ENCODE measurements around the gene KRTAP6-2.

Gene KRTAP6-2

DNA sequence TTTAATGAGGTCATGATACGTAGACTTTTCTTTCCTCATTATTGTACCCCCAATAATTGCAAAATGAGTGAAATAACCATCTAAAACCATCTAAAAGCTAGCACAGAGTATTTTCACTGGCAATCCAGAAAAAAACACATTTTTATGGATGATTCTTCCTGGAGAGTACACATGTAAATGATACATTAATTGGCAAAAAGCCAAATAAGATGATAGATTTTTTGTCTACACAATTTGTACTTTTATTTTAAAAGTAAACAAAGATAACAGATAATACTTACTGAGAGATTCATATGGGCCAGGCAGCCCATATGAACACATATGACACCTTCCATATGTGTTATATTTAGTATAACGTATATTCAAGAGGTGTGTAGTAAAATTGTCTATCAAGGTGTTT, 35.1 kb downstream of the KRTAP6-2 start:
- no peak for DNase-seq

DNA sequence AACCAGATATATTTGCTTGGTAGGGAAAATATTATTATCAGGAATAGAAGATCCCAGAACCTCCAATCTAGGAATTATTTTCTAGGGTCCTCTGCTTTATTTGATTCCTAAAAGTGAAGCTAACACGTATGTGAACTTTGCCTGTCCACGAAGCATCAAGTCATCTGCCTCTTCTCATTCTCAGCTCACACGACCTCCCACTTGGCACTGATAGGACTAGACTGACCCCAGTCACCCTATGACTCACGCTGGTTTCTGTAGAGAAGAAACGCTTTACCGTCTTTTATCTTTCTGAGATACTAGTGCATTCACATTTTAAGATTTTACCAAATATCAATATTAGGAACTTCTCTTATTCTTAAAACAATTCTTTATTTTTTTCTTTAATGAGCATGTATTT, 35.6 kb downstream of the KRTAP6-2 start:
- no peak for DNase-seq

DNA sequence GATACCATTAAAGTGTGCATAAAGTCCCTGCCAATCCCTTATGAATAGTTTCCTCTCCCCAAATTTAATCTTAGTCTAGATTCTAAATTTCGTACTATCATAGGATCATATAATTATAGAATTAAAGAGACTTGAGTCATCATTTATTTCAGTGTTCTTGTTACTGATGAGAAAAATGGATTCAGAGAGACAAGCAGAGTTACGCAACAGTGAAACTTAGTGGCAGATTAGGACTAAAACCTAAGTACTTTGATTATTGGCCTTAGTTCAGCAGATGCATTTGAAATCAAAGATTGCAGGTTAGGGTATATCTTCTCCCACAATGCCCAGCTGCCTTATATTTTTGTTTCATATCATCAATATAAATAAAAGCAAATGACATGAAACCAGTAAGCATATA, 36.7 kb downstream of the KRTAP6-2 start:
- no peak for DNase-seq

DNA sequence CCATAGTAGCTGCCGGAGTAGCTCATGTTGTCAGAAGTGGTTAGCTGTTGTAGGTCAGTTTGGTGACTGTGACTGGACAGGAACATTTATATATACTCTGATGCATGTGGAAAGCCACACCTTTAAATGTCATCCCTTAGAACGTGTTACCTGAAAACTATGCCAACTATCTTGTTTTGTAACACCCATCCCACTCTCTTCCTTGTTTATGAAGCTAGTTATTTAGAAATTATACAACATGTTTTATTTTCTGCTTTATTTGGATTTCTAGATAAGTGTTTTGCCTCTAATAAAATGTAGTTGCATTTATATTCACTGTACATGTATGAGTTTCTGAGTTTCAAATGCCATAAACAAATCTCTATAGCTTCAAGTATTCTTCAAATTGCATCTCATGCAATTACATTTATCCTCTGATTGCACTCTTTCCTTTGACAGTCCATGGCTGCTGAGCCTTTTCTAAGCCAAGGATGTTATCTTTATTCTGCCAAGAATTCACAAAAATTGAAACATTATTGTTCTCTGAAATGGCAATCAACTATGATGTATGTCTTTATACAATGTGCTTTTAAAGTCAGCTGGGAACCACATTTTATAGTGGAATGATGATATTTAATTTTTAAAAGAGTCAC, 37.3 kb downstream of the KRTAP6-2 start, which contains the start of gene KRTAP19-7:
TSS of gene KRTAP19-7 (minus strand) at position 51 of the 632 bp plus-strand sequence. CDS start at position 26, 25 bp downstream.
- DNase-seq = no peak

DNA sequence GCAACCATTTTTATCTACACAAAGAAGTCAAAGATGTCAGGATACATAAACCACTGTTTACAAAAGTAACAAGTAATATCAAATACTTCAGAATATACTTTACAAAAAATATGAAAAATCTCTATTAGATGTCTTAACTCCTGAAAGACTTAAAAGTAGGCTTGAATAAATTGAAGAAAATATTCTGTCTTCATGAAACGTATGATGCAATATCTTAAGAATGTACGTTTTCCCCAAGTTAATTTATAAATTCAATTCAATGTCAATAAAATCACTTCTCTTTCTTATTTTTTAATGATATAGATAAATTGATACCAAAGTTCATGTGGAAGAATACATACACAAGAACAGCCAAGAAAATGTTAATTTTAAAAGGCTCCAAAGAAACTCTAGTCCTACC, 43.6 kb downstream of the KRTAP6-2 start:
- DNase-seq = no peak

DNA sequence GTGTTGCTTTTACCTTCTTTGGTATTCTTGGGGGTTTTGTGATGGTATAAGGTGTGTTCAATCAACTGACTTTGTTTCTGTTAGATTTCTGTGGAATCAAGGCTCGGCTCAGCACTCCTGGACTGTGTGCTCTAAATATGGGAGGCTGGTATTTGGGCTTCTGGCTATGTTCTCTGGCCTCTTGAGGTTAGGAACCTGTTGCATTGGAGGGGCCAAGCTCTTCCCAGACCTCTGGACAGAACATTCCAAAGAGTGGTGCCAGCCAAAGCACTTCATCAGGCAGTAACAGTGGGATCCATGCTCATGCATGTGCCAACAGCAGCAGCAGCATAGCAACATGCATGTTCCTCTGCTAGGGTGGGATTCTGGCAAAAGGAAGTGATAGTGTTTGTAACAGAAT, 45.9 kb downstream of the KRTAP6-2 start:
- DNase-seq = no peak

Measured in NCI-H2171 (cell line).